Stimulated activated CD4-positive, alpha-beta T cell treated with anti-CD3 and anti-CD28 coated beads, Interleukin-15, amount 100 ng/mL, for 1 hour (primary cell): ENCODE measurements around the gene LGALS3BP.
A peak's percentile ranks its signal among the peaks of the same experiment; 100 is the strongest.

Experiments used
- DNase-seq, 2 donors: peaks; one replicate each; pipeline ENCODE4 v3.0.0-alpha.2; 2020; ENCODE audit warnings: low read depth in 1 of 2, low spot score in 1 of 2

LGALS3BP gene

GRCh38 chr17:78944956-78945355, 34.8 kb downstream of the LGALS3BP start:
- DNase-seq = no peak

GRCh38 chr17:78944026-78944425, 35.7 kb downstream of the LGALS3BP start:
- DNase-seq = no peak

- no peak for DNase-seq
These were observed 39.0 kb downstream of the LGALS3BP start for GRCh38 chr17:78940708-78941107.

GRCh38 chr17:78940258-78940657, 39.5 kb downstream of the LGALS3BP start:
- no peak for DNase-seq

- no peak for DNase-seq
These were observed 40.1 kb downstream of the LGALS3BP start for GRCh38 chr17:78939615-78940014.

- DNase-seq = no peak
These were observed 42.2 kb downstream of the LGALS3BP start for GRCh38 chr17:78937561-78937960.

- DNase-seq = no peak
These were observed 44.1 kb downstream of the LGALS3BP start for GRCh38 chr17:78935419-78936323.

- DNase-seq = no peak
These were observed 44.9 kb downstream of the LGALS3BP start for GRCh38 chr17:78934681-78935418.

GRCh38 chr17:78933959-78934568, 45.7 kb downstream of the LGALS3BP start:
- no peak for DNase-seq

GRCh38 chr17:78933025-78933958, 46.4 kb downstream of the LGALS3BP start:
- DNase-seq = peak in 1 of 2 donors; percentile 8

- no peak for DNase-seq
These were observed 49.6 kb downstream of the LGALS3BP start for GRCh38 chr17:78929908-78930775.

GRCh38 chr17:78925662-78926555, 53.8 kb downstream of the LGALS3BP start:
- no peak for DNase-seq

GRCh38 chr17:78925234-78925633, 54.5 kb downstream of the LGALS3BP start, which contains the start of gene TIMP2:
Gene TIMP2 (minus strand): TSS chr17:78925387. CDS start chr17:78925088, 299 bp downstream.
- DNase-seq = peak; percentile 38 to 52

GRCh38 chr17:78924481-78925151, 55.1 kb downstream of the LGALS3BP start:
- DNase-seq = no peak

GRCh38 chr17:78923660-78924453, 55.9 kb downstream of the LGALS3BP start:
- DNase-seq = peak in 1 of 2 donors; percentile 25

- DNase-seq = no peak
These were observed 56.8 kb downstream of the LGALS3BP start for GRCh38 chr17:78922816-78923498.
